Measurements from ENCODE around the gene TDRD10. TPM values are rescaled to one million over a fixed set of nuclear protein-coding genes. Genes with fewer than 3 reads are reported as not detected.

The TDRD10 gene
- total and polyA plus RNA-seq, 2 donors (not counting 1 experiment from before 2014, with no cell fraction given): 0.06 TPM; not detected in 1

- no peaks in the 10 kb centered on the region for H3K9me3 ChIP-seq (ENCODE audit: control extremely low read depth in 1 of 3, control insufficient read depth in 2 of 3, insufficient read depth in 1 of 3, low read length in 2 of 3)
- no peak overlapping the region for H3K27ac ChIP-seq (ENCODE audit: low read length in 2 of 2)
- H3K27me3 Mint-ChIP-seq: no peaks in the 10 kb centered on the region
- no peak overlapping the region for H3K4me3 ChIP-seq (ENCODE audit: control extremely low read depth in 1 of 5, extremely low read depth in 1 of 5, insufficient read depth in 1 of 5, low read depth in 2 of 5, low read length in 4 of 5)
- WGBS (ENCODE audit: insufficient coverage): no CpG with 5 or more reads among the region's 7 CpGs
- intact Hi-C loops (cut with micrococcal nuclease): no loop called here
- peaks cover 12% of the 10 kb centered on the region for H3K79me2 ChIP-seq (ENCODE audit: control insufficient read depth, insufficient read depth, low read length)
- TF ChIP-seq, protein P1, sequence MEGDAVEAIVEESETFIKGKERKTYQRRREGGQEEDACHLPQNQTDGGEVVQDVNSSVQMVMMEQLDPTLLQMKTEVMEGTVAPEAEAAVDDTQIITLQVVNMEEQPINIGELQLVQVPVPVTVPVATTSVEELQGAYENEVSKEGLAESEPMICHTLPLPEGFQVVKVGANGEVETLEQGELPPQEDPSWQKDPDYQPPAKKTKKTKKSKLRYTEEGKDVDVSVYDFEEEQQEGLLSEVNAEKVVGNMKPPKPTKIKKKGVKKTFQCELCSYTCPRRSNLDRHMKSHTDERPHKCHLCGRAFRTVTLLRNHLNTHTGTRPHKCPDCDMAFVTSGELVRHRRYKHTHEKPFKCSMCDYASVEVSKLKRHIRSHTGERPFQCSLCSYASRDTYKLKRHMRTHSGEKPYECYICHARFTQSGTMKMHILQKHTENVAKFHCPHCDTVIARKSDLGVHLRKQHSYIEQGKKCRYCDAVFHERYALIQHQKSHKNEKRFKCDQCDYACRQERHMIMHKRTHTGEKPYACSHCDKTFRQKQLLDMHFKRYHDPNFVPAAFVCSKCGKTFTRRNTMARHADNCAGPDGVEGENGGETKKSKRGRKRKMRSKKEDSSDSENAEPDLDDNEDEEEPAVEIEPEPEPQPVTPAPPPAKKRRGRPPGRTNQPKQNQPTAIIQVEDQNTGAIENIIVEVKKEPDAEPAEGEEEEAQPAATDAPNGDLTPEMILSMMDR (IDR thresholded peaks at IDR 0.05): no peak
- no peak for TF ChIP-seq EZH2 (IDR thresholded peaks at IDR 0.05; ENCODE audit: borderline replicate concordance, insufficient read depth, low read depth, low read length, poor library complexity, severe bottlenecking)
- no peak overlapping the region for H3K27ac Mint-ChIP-seq
- DNase-seq: no peak
- peaks cover 4% of the 10 kb centered on the region for H3K4me1 Mint-ChIP-seq
- H3K27me3 ChIP-seq (replicated peaks in 1 of 4; ENCODE audit: control extremely low read depth in 1 of 4, control insufficient read depth in 3 of 4, insufficient read depth in 4 of 4, low read length in 3 of 4): no peaks in the 10 kb centered on the region
- ChIA-PET CTCF (interaction anchor here (2.6 kb wide), 1 partner anchor 115 kb away, joined by 7 read pairs; no protein-coding TSS in a partner anchor), POLR2A (no interaction called here)
- H3K9me3 Mint-ChIP-seq (ENCODE audit: insufficient read depth): no peaks in the 10 kb centered on the region
- H3K4me3 Mint-ChIP-seq: no peak overlapping the region
- peaks cover 73% of the 10 kb centered on the region for H4K20me1 ChIP-seq (ENCODE audit: control insufficient read depth, insufficient read depth, low read length, poor library complexity, severe bottlenecking)
- no peaks in the 10 kb centered on the region for H3K4me1 ChIP-seq (ENCODE audit: control insufficient read depth in 2 of 2, insufficient read depth in 2 of 2, low read length in 2 of 2)
- ATAC-seq (ENCODE audit: low read depth): no peak
- peaks cover 10 to 94% of the 10 kb centered on the region in 2 experiments for H3K36me3 ChIP-seq (replicated peaks in 1 of 2; ENCODE audit: control extremely low read depth in 1 of 2, control insufficient read depth in 1 of 2, extremely low read depth in 1 of 2, insufficient read depth in 2 of 2, low read length in 1 of 2)
- H3K9ac ChIP-seq (ENCODE audit: low read length): no peak overlapping the region
- H2AFZ ChIP-seq (ENCODE audit: insufficient read depth, low read depth, low read length, poor library complexity, severe bottlenecking): no peak overlapping the region
- H3K4me2 ChIP-seq (replicated peaks; ENCODE audit: low read depth, low read length, poor library complexity, severe bottlenecking): no peak overlapping the region
Measured at GRCh38 chr1:154594811-154595210, 92.8 kb downstream of the TDRD10 start.

DNA sequence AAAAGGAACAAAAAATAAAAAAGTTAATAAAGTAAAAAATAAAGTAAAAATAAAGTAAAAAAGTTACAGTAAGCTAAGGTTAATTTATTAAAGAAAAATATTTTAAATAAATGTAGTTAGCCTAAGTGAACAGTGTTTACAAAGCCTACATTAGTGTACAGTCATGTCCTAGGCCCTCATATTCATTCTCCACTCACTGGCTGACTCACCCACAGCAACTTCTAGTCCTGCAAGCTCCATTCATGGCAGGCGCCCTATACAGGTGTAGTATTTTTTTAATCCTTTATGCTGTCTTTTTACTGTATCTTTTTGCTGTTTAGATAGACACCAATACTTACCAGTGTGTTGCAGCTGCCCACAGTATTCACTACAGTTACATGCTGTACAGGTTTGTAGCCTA lies 93.6 kb downstream of the TDRD10 start:
- no CpG with 5 or more reads among the region's 1 CpG for WGBS (ENCODE audit: insufficient coverage)
- ChIA-PET CTCF (interaction anchor here (0.8 to 2.6 kb wide), 2 partner anchors 36 to 116 kb away, joined by 3 to 7 read pairs; no protein-coding TSS in a partner anchor), POLR2A (interaction anchor here (0.6 kb wide), 1 partner anchor 70 kb away, joined by 4 read pairs; no protein-coding TSS in a partner anchor)
- TF ChIP-seq, protein P1 (IDR thresholded peaks at IDR 0.05): no peak
- no peak for TF ChIP-seq EZH2 (IDR thresholded peaks at IDR 0.05; ENCODE audit: borderline replicate concordance, insufficient read depth, low read depth, low read length, poor library complexity, severe bottlenecking)
- no peak overlapping the region for H3K4me3 ChIP-seq (ENCODE audit: control extremely low read depth in 1 of 5, extremely low read depth in 1 of 5, insufficient read depth in 1 of 5, low read depth in 2 of 5, low read length in 4 of 5)
- H4K20me1 ChIP-seq (ENCODE audit: control insufficient read depth, insufficient read depth, low read length, poor library complexity, severe bottlenecking): peaks cover 73% of the 10 kb centered on the region
- no peaks in the 10 kb centered on the region for H3K4me1 ChIP-seq (ENCODE audit: control insufficient read depth in 2 of 2, insufficient read depth in 2 of 2, low read length in 2 of 2)
- no peaks in the 10 kb centered on the region for H3K27me3 Mint-ChIP-seq
- no peak overlapping the region for H2AFZ ChIP-seq (ENCODE audit: insufficient read depth, low read depth, low read length, poor library complexity, severe bottlenecking)
- H3K27me3 ChIP-seq (replicated peaks in 1 of 4; ENCODE audit: control extremely low read depth in 1 of 4, control insufficient read depth in 3 of 4, insufficient read depth in 4 of 4, low read length in 3 of 4): no peaks in the 10 kb centered on the region
- peaks cover 5% of the 10 kb centered on the region for H3K4me1 Mint-ChIP-seq
- H3K27ac ChIP-seq (ENCODE audit: low read length in 2 of 2): no peak overlapping the region
- no peak overlapping the region for H3K27ac Mint-ChIP-seq
- ATAC-seq (ENCODE audit: low read depth) (no peak), DNase-seq (no peak)
- no peaks in the 10 kb centered on the region for H3K9me3 Mint-ChIP-seq (ENCODE audit: insufficient read depth)
- H3K9me3 ChIP-seq (ENCODE audit: control extremely low read depth in 1 of 3, control insufficient read depth in 2 of 3, insufficient read depth in 1 of 3, low read length in 2 of 3): no peaks in the 10 kb centered on the region
- no peak overlapping the region for H3K4me3 Mint-ChIP-seq
- intact Hi-C loops (cut with micrococcal nuclease): no loop called here
- no peak overlapping the region for H3K9ac ChIP-seq (ENCODE audit: low read length)
- peaks cover 9 to 92% of the 10 kb centered on the region in 2 experiments for H3K36me3 ChIP-seq (replicated peaks in 1 of 2; ENCODE audit: control extremely low read depth in 1 of 2, control insufficient read depth in 1 of 2, extremely low read depth in 1 of 2, insufficient read depth in 2 of 2, low read length in 1 of 2)
- peaks cover 20% of the 10 kb centered on the region for H3K79me2 ChIP-seq (ENCODE audit: control insufficient read depth, insufficient read depth, low read length)
- no peak overlapping the region for H3K4me2 ChIP-seq (replicated peaks; ENCODE audit: low read depth, low read length, poor library complexity, severe bottlenecking)

Other genes with a start within 250 kb of the TDRD10 start
- 74.2 and 85.7 TPM in 2 replicates for gene HAX1, start 229.6 kb upstream of the TDRD10 start, total RNA-seq
- 80.9 and 88.8 TPM in 2 replicates for gene HAX1, start 229.6 kb upstream of the TDRD10 start, polyA plus RNA-seq
- not detected in 2 replicates for gene AQP10, start 181.1 kb upstream of the TDRD10 start, total RNA-seq
- gene AQP10, start 181.1 kb upstream of the TDRD10 start, polyA plus RNA-seq: 0.06 TPM in 1 of 2 replicates, not detected in the other
- gene ATP8B2, start 176.7 kb upstream of the TDRD10 start, total RNA-seq: 31.1 and 32.4 TPM in 2 replicates
- gene ATP8B2, start 176.7 kb upstream of the TDRD10 start, polyA plus RNA-seq: 50.2 and 54.1 TPM in 2 replicates
- 5.3 TPM in 2 replicates for gene IL6R, start 96.9 kb upstream of the TDRD10 start, total RNA-seq
- gene IL6R, start 96.9 kb upstream of the TDRD10 start, polyA plus RNA-seq: 2.7 and 3.5 TPM in 2 replicates
- gene SHE, start 193 bp downstream of the TDRD10 start, total RNA-seq: 0.07 TPM in 1 of 2 replicates, not detected in the other
- 0.01 and 0.03 TPM in 2 replicates for gene SHE, start 193 bp downstream of the TDRD10 start, polyA plus RNA-seq
- gene UBE2Q1, start 56.4 kb downstream of the TDRD10 start, total RNA-seq: 97.9 and 108 TPM in 2 replicates
- gene UBE2Q1, start 56.4 kb downstream of the TDRD10 start, polyA plus RNA-seq: 14.3 and 15.0 TPM in 2 replicates
- 0.24 TPM in 1 of 2 replicates, not detected in the other for gene CHRNB2, start 65.6 kb downstream of the TDRD10 start, total RNA-seq
- gene CHRNB2, start 65.6 kb downstream of the TDRD10 start, polyA plus RNA-seq: 0.03 and 0.12 TPM in 2 replicates
- gene ADAR, start 106.0 kb downstream of the TDRD10 start, total RNA-seq: 221 and 241 TPM in 2 replicates
- 64.9 and 85.8 TPM in 2 replicates for gene ADAR, start 106.0 kb downstream of the TDRD10 start, polyA plus RNA-seq

Data from B cell (primary cell).